A673 (cell line): ENCODE results near the gene TLE4. TPM values are rescaled to one million over a fixed set of nuclear protein-coding genes. Genes with fewer than 3 reads are reported as not detected.

Experiments
- BruUV-seq: library from RNA; stranded (reverse); fragments of 400-500 nt; replicated peaks from 2 replicates; lab custom pipeline; 2021; lab: Mats Ljungman, UMichigan
- CTCF ChIA-PET: fragments of 300-600 bp; sonication (Branson Sonifier 250); formaldehyde crosslinking; loops from one replicate; lab custom pipeline; 2022; ENCODE audit warnings: antibody characterized with exemption; lab: Charles Lee
- POLR2A ChIA-PET: fragments of 300-600 bp; sonication (Branson Sonifier 250); formaldehyde crosslinking; loops from one replicate; lab custom pipeline; 2022; ENCODE audit warnings: antibody characterized with exemption; ENCODE audit not compliant: low non-redundant PET; lab: Charles Lee
- DNase-seq: peaks from one replicate; pipeline ENCODE4 v3.0.0-alpha.2; 2015; ENCODE audit warnings: low spot score
- H3K27ac ChIP-seq: fragments of 200-600 bp; sonication (generic); 2 replicates; pipeline ENCODE4 v1.5.1; 2016; ENCODE audit warnings: mixed run types, low read depth, mild to moderate bottlenecking, mixed read lengths, antibody characterized with exemption, low read length; ENCODE audit not compliant: poor library complexity, severe bottlenecking
- H3K27me3 ChIP-seq: fragments of 200-600 bp; sonication (generic); replicated peaks from 2 replicates; pipeline ENCODE4 v1.6.1; 2017; ENCODE audit warnings: mixed run types, low read depth, mild to moderate bottlenecking, mixed read lengths, antibody characterized with exemption, low read length; ENCODE audit not compliant: insufficient read depth, poor library complexity
- H3K36me3 ChIP-seq: fragments of 200-600 bp; sonication (generic); 2 replicates; pipeline ENCODE4 v1.6.1; 2016; ENCODE audit warnings: mixed run types, mild to moderate bottlenecking, mixed read lengths, antibody characterized with exemption, low read length; ENCODE audit not compliant: insufficient read depth, poor library complexity, severe bottlenecking
- H3K4me1 ChIP-seq: fragments of 200-600 bp; sonication (generic); 2 replicates; pipeline ENCODE4 v1.6.1; 2017; ENCODE audit warnings: mixed run types, mild to moderate bottlenecking, mixed read lengths, antibody characterized with exemption, low read length; ENCODE audit not compliant: insufficient read depth, poor library complexity, severe bottlenecking
- H3K4me3 ChIP-seq: fragments of 200-600 bp; sonication (generic); 2 replicates; pipeline ENCODE4 v1.5.1; 2016; ENCODE audit warnings: low read depth, mixed run types, mild to moderate bottlenecking, mixed read lengths, low read length; ENCODE audit not compliant: poor library complexity, severe bottlenecking
- H3K9me3 ChIP-seq: fragments of 200-600 bp; sonication (generic); 2 replicates; pipeline ENCODE4 v1.6.1; 2016; ENCODE audit warnings: mixed run types, low read depth, mild to moderate bottlenecking, mixed read lengths, antibody characterized with exemption, low read length; ENCODE audit not compliant: poor library complexity, severe bottlenecking
- CTCF ChIP-seq: fragments of 300-800, 200-600 bp; sonication (generic); conservative IDR thresholded peaks from 2 replicates; pipeline ENCODE4 v1.5.1; 2017; ENCODE audit warnings: low read depth, mild to moderate bottlenecking, antibody characterized with exemption, low read length, moderate library complexity, mixed read lengths
- EZH2 ChIP-seq: fragments of 200-600 bp; sonication (generic); IDR thresholded peaks from 2 replicates; pipeline ENCODE4 v1.6.1; 2017; ENCODE audit warnings: borderline replicate concordance, low read depth, mild to moderate bottlenecking, mixed read lengths, antibody characterized with exemption, low read length; ENCODE audit not compliant: poor library complexity, severe bottlenecking
- intact Hi-C: fragments of 100-400 bp; cut with micrococcal nuclease; formaldehyde crosslinking; loops from one replicate; pipeline ENCODE4 v1.10.0; 2022; ENCODE audit not compliant: unreplicated experiment
- total RNA-seq: library from RNA; stranded (reverse); gene quantifications from 2 replicates; pipeline ENCODE4 v1.2.3, GENCODE V29; 2021

Gene TLE4
- total RNA-seq, 1 experiment from 2014 or later, result 21.3 TPM

DNA sequence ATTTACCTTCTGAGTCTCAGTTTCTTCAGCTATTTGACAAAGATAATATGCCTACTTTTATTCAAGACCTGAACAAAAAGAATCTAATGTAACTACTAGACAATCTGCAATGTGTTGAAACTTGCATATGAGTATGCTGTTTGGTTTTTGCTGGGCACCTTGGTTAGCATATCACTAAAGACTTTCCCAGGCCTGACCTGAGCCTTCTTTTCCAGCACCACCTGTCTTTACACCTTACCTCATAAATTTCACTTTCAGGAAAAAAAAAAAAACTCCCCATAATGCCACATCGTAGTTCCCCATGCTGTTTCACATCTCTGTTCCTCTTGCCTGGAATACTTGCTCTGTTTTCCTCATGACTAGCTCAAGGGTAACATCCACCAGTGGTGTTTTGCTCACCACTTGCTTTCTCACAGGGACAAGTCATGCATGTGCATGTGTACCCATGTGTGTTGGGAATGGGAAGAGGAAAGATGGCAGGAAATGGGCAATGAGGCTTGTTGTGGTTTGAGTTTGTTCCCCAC is 45.6 kb upstream of the TLE4 start:
- POLR2A ChIA-PET, result no interaction called here
- BruUV-seq, result no TSS peak
- no peak for DNase-seq

GRCh38 chr9:79535534-79535933 is 36.2 kb upstream of the TLE4 start:
- Histone ChIP-seq H3K27me3 (peaks cover 9% of the 10 kb centered on the region), H3K4me3 (no peak overlapping the region), H3K27ac (no peak overlapping the region), H3K36me3 (no peaks in the 10 kb centered on the region), H3K9me3 (no peaks in the 10 kb centered on the region), H3K4me1 (no peaks in the 10 kb centered on the region)
- no TSS peak for BruUV-seq
- CTCF ChIA-PET, result no interaction called here
- POLR2A ChIA-PET, result no interaction called here
- no peak for DNase-seq
- intact Hi-C loops, result no loop called here
- TF ChIP-seq CTCF (no peak), EZH2 (no peak)

More for the DNA sequence above, 45.6 kb upstream of the TLE4 start:
- intact Hi-C loops, result no loop called here
- Histone ChIP-seq H3K36me3 (no peaks in the 10 kb centered on the region), H3K4me3 (no peak overlapping the region), H3K27me3 (no peaks in the 10 kb centered on the region), H3K27ac (no peak overlapping the region), H3K4me1 (no peaks in the 10 kb centered on the region), H3K9me3 (no peaks in the 10 kb centered on the region)
- TF ChIP-seq CTCF (no peak), EZH2 (no peak)
- CTCF ChIA-PET, result no interaction called here

DNA sequence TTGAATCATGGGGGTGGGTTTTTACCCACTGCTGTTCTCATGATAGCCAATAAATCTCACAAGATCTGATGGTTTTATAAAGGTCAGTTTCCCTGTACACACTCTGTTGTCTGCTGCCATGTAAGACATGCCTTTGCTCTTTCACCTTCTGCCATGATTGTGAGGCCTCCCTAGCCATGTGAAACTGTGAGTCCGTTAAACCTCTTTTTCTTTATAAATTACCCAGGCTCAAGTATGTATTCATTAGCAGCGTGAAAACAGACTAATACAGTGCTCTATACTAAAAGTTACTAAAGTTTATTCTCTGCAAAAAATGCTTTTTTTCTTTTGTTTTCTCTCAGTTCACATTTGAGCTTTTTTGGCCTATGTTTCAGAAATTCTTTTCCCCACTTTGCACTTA is 33.9 kb upstream of the TLE4 start:
- intact Hi-C loops, result no loop called here
- no peaks in the 10 kb centered on the region for H3K9me3 ChIP-seq
- BruUV-seq, result no TSS peak
- H3K27ac ChIP-seq, result no peak overlapping the region
- H3K4me1 ChIP-seq, result no peaks in the 10 kb centered on the region
- peaks cover 9% of the 10 kb centered on the region for H3K27me3 ChIP-seq
- no peak overlapping the region for H3K4me3 ChIP-seq
- no peak for DNase-seq
- H3K36me3 ChIP-seq, result no peaks in the 10 kb centered on the region
- TF ChIP-seq CTCF (no peak), EZH2 (no peak)
- POLR2A ChIA-PET, result no interaction called here
- CTCF ChIA-PET, result no interaction called here
